KOPT-K1 (cell line): ENCODE measurements around the gene CCDC127.

ENCODE experiments used
- H3K27ac ChIP-seq: fragments of 200-600 bp; sonication (generic); 2 replicates; pipeline ENCODE4 v1.5.1; 2016; ENCODE audit warnings: antibody characterized with exemption, mild to moderate bottlenecking, low read depth, low read length; ENCODE audit not compliant: poor library complexity, severe bottlenecking
- H3K36me3 ChIP-seq: fragments of 200-600 bp; sonication (generic); 2 replicates; pipeline ENCODE4 v1.5.1; 2017; ENCODE audit warnings: antibody characterized with exemption, mild to moderate bottlenecking, low read length, moderate library complexity; ENCODE audit not compliant: insufficient read depth
- H3K9me3 ChIP-seq: fragments of 200-600 bp; sonication (generic); 2 replicates; pipeline ENCODE4 v1.5.1; 2017; ENCODE audit warnings: antibody characterized with exemption, low read length, mild to moderate bottlenecking; ENCODE audit not compliant: insufficient read depth, poor library complexity, severe bottlenecking

The CCDC127 gene

GRCh38 chr5:157801-158200 lies 60.2 kb downstream of the CCDC127 start:
- H3K36me3 ChIP-seq = no peaks in the 10 kb centered on the region
- no peaks in the 10 kb centered on the region for H3K9me3 ChIP-seq
- no peak overlapping the region for H3K27ac ChIP-seq

DNA sequence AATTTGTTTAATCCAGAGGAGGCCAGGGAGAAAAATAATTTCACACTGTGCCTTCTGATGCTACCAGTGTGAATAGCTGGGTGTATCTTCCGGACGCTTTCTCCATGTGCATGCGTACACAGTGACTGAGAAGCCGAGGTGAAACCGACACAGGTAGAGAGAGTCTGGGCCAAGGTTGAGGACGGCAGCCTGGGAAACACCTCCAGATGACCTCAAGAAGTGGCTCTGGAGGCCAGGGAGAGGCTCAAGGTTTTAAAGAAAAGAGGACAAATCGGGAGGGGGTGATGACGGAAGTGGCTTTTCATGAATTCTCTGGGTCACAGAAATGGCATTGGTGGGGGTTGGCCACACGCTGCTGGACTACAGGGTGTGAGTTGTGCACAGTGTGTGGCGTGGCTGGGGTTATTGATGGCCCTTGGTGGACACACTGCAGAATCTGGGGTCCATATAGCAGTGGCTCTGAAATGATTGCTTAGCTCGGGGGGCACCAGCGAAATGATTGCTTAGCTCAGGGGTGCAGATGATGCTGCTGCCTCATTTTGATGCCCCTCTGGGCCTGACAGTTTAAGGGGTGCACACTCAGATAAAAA lies 60.7 kb downstream of the CCDC127 start:
- Histone ChIP-seq H3K9me3 (no peaks in the 10 kb centered on the region), H3K36me3 (no peaks in the 10 kb centered on the region), H3K27ac (no peak overlapping the region)

GRCh38 chr5:156411-157072 lies 61.4 kb downstream of the CCDC127 start:
- H3K36me3 ChIP-seq = no peaks in the 10 kb centered on the region
- no peak overlapping the region for H3K27ac ChIP-seq
- no peaks in the 10 kb centered on the region for H3K9me3 ChIP-seq

GRCh38 chr5:155651-156410 lies 62.1 kb downstream of the CCDC127 start:
- no peak overlapping the region for H3K27ac ChIP-seq
- H3K9me3 ChIP-seq = no peaks in the 10 kb centered on the region
- H3K36me3 ChIP-seq = no peaks in the 10 kb centered on the region

GRCh38 chr5:154826-155225 lies 63.1 kb downstream of the CCDC127 start:
- H3K27ac ChIP-seq = no peak overlapping the region
- no peaks in the 10 kb centered on the region for H3K9me3 ChIP-seq
- H3K36me3 ChIP-seq = no peaks in the 10 kb centered on the region

DNA sequence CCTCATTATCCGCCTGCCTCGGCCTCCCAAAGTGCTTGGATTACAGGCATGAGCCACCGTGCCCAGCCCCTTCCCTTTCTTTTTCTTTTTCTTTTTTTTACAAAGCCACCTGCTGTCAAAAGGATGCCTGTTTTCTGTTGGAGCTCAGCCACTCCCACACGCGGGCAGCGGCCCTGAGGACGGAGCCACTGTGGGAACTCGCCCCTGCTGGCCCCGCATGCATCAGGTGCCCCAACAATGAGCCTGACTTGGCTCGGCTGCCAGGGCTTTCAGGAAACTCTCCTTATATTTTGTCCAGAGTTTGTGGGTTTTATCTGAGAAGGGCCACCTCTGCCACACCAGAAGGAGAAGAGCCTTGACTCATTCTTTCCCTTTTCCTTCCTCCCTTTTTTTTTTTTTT lies 63.7 kb downstream of the CCDC127 start:
- H3K9me3 ChIP-seq = no peaks in the 10 kb centered on the region
- no peaks in the 10 kb centered on the region for H3K36me3 ChIP-seq
- no peak overlapping the region for H3K27ac ChIP-seq

GRCh38 chr5:153256-153655 lies 64.7 kb downstream of the CCDC127 start:
- Histone ChIP-seq H3K36me3 (no peaks in the 10 kb centered on the region), H3K27ac (no peak overlapping the region), H3K9me3 (peaks cover 7% of the 10 kb centered on the region)

GRCh38 chr5:152077-152476 lies 65.9 kb downstream of the CCDC127 start:
- H3K36me3 ChIP-seq = no peaks in the 10 kb centered on the region
- H3K27ac ChIP-seq = no peak overlapping the region
- peaks cover 19% of the 10 kb centered on the region for H3K9me3 ChIP-seq

- H3K9me3 ChIP-seq = peaks cover 27% of the 10 kb centered on the region
- no peaks in the 10 kb centered on the region for H3K36me3 ChIP-seq
- no peak overlapping the region for H3K27ac ChIP-seq
Measured at GRCh38 chr5:150746-151145, 67.2 kb downstream of the CCDC127 start.

DNA sequence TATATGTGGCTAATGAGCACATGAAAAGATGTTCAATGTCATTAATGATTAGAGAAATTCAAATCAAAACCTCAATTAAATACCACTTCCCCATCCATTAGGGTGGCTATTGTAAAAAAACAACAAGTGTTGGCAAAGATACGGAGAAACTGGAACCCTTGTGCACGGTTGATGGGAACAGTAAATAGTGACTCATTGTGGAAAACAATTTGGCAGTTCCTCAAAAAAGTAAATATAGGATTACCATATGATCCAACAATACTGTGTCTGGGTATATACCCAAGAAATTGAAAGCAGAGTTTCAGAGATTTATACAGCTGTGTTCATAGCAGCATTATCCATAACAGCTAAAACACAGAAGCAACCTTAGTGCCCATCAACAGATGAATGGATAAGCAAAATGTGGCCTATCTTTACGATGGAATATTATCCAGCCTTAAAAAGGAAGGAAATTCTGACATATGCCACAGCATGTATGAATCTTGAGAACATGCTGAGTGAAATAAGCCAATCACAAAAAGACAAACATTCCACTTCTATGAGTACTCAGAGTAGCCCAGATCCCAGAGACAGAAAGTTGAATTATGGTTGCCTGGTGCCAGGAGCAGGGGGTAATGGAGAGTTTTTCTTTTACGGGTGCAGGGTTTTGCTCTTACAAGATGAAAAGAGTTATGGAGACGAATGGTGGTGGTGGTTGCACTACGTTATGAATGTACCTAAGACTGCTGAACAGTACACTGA lies 68.0 kb downstream of the CCDC127 start:
- Histone ChIP-seq H3K27ac (no peak overlapping the region), H3K9me3 (peaks cover 27% of the 10 kb centered on the region), H3K36me3 (no peaks in the 10 kb centered on the region)

DNA sequence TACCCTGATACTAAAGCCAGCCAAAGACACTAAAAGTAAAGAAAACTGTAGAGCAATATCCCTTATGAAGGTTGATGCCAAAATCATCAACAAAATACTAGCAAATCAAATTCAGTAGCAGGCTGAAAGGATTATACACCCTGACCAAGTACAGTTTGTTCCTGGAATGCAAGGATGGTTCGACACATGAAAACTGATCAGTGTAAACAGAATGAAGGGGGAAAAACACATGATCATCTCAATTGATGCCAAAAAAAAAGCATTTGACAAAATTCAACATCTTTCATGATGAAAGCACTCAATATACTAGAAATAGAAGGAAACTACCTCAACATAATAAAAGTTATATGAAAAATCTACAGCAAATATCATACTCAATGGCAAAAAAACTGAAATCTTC lies 70.2 kb downstream of the CCDC127 start:
- Histone ChIP-seq H3K9me3 (peaks cover 27% of the 10 kb centered on the region), H3K27ac (no peak overlapping the region), H3K36me3 (no peaks in the 10 kb centered on the region)
